Measurements from ENCODE around the gene CA11. TPM values are rescaled to one million over a fixed set of nuclear protein-coding genes. Genes with fewer than 3 reads are reported as not detected.
"Not testable (repeated sequence)": the region's sequence is repeated elsewhere in the genome, so short reads cannot be mapped to it uniquely, and the experiment has no call there.

Gene CA11
- total and polyA plus RNA-seq, 2 of the 8 experiments (the other 6 are each of a cell fraction or from before 2014, with no cell fraction given): 51.7 to 71.4 TPM

- H4K5ac ChIP-seq (ENCODE audit: insufficient read length, low read depth, low read length); H4K20me1 ChIP-seq (replicated peaks in 1 of 2; ENCODE audit: control insufficient read depth in 1 of 2, insufficient read depth in 2 of 2, low read length in 2 of 2); H3K4me1 ChIP-seq (replicated peaks in 1 of 4; ENCODE audit: control insufficient read depth in 3 of 4, insufficient read depth in 4 of 4, low read length in 3 of 4); H3K9me3 ChIP-seq (ENCODE audit: insufficient read depth in 2 of 2, low read depth in 1 of 2, low read length in 1 of 2); H2AK5ac ChIP-seq (ENCODE audit: low read depth, low read length); H3K79me2 ChIP-seq (ENCODE audit: control insufficient read depth in 1 of 2, insufficient read depth in 2 of 2, low read length in 2 of 2); H3K18ac ChIP-seq (ENCODE audit: extremely low read depth, low read length); H3K27ac ChIP-seq (ENCODE audit: low read depth, low read length); H2BK5ac ChIP-seq (ENCODE audit: low read depth, low read length); H4K8ac ChIP-seq (ENCODE audit: extremely low read depth, insufficient read depth, low read length); H2BK120ac ChIP-seq (replicated peaks; ENCODE audit: low read depth, low read length); FAIRE-seq; H2BK20ac ChIP-seq (ENCODE audit: low read length); H2AFZ ChIP-seq (ENCODE audit: low read length); H3K23ac ChIP-seq (ENCODE audit: insufficient read length); H3K23me2 ChIP-seq (ENCODE audit: low read depth, low read length); H3K14ac ChIP-seq (ENCODE audit: insufficient read length); H3K4ac ChIP-seq (replicated peaks; ENCODE audit: insufficient read length, low read depth, low read length); H2BK12ac ChIP-seq (ENCODE audit: low read depth, low read length); H3K56ac ChIP-seq (replicated peaks; ENCODE audit: insufficient read length, low read depth, low read length); H3K4me3 ChIP-seq (ENCODE audit: extremely low read depth in 1 of 4, insufficient read depth in 2 of 4, low read depth in 3 of 4, low read length in 4 of 4); H3K27me3 ChIP-seq (replicated peaks in 1 of 4; ENCODE audit: control insufficient read depth in 3 of 4, extremely low read depth in 1 of 4, insufficient read depth in 3 of 4, low read length in 3 of 4); H3K79me1 ChIP-seq (ENCODE audit: low read depth, low read length); H2BK15ac ChIP-seq (ENCODE audit: low read length); H3K4me2 ChIP-seq (ENCODE audit: insufficient read depth in 1 of 2, low read depth in 2 of 2, low read length in 2 of 2); H3K9ac ChIP-seq (replicated peaks in 1 of 4; ENCODE audit: extremely low read depth in 1 of 4, low read depth in 3 of 4, low read length in 3 of 4); H4K91ac ChIP-seq (replicated peaks; ENCODE audit: insufficient read length, low read length); H3K36me3 ChIP-seq (ENCODE audit: control insufficient read depth in 2 of 4, insufficient read depth in 4 of 4, low read length in 3 of 4); DNase-seq (ENCODE audit: low read depth in 1 of 2, low spot score in 2 of 2): not testable (repeated sequence)
- POLR2A ChIA-PET (ENCODE audit: partially characterized antibody): interaction anchor here (0.6 to 1.5 kb wide), 5 partner anchors 40 to 97 kb away, joined by 3 to 5 read pairs (median 4); no protein-coding TSS in a partner anchor
- 84% methylated on average over 5 of the region's 5 CpGs; no CpG with 5 or more reads in 1 of the 2 experiments for WGBS, 2 experiments (ENCODE audit: extremely low coverage in 1 of 2, insufficient coverage in 1 of 2, insufficient read length in 1 of 2, insufficient replicate concordance in 2 of 2, low coverage in 1 of 2, low lambda C conversion rate in 2 of 2, missing lambda C conversion rate in 1 of 2)
- CTCF ChIA-PET (ENCODE audit: partially characterized antibody): interaction anchor here (0.6 to 3.0 kb wide), 3 partner anchors 12 to 177 kb away, joined by 4 to 9 read pairs (median 5); partner anchors contain the start of gene CA11
Measured at GRCh38 chr19:48657828-48658227, 11.8 kb upstream of the CA11 start.

Data from H1 (cell line).